HG02885 (cell line): Measurements from ENCODE around the gene RGS14.
"Not testable (repeated sequence)": the region's sequence is repeated elsewhere in the genome, so short reads cannot be mapped to it uniquely, and the experiment has no call there.

ENCODE experiments used
- ATAC-seq: cut with Tn5 transposase; IDR thresholded peaks from one replicate; pipeline ENCODE4 v1.9.1; 2021; ENCODE audit warnings: mild to moderate bottlenecking; ENCODE audit not compliant: unreplicated experiment, poor library complexity

Gene RGS14

DNA sequence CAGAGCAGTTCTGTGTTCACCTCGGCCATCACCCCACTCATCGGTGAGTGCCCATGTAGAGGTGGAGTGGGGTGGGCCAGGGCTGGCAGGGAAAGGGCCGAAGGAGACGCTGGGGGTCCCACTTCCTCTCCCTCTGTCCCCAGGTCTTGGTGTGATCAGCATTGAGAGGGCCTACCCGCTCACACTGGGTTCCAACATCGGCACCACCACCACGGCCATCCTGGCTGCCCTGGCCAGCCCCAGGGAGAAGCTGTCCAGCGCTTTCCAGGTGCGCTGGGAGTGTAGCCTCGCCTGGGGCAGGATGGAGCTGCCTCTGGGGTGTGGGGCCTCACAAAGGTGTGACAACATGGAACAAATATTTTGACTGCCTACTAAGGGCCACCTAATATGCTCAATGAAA is 39.1 kb downstream of the RGS14 start:
- ATAC-seq = no peak

DNA sequence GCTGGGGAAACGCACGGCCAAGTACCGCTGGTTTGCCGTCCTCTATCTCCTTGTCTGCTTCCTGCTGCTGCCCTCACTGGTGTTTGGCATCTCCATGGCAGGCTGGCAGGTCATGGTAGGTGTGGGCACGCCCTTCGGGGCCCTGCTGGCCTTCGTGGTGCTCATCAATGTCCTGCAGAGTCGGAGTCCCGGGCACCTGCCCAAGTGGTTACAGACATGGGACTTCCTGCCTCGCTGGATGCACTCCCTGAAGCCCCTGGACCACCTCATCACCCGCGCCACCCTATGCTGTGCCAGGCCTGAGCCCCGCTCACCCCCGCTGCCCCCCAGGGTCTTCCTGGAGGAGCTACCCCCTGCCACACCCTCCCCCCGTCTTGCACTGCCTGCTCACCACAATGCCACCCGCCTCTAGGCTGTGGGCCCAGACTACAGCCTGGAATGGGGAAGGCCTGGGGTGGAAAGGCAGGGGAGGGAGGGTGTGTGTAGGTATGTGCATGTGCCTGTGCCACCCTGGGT is 40.2 kb downstream of the RGS14 start:
- ATAC-seq = no peak

DNA sequence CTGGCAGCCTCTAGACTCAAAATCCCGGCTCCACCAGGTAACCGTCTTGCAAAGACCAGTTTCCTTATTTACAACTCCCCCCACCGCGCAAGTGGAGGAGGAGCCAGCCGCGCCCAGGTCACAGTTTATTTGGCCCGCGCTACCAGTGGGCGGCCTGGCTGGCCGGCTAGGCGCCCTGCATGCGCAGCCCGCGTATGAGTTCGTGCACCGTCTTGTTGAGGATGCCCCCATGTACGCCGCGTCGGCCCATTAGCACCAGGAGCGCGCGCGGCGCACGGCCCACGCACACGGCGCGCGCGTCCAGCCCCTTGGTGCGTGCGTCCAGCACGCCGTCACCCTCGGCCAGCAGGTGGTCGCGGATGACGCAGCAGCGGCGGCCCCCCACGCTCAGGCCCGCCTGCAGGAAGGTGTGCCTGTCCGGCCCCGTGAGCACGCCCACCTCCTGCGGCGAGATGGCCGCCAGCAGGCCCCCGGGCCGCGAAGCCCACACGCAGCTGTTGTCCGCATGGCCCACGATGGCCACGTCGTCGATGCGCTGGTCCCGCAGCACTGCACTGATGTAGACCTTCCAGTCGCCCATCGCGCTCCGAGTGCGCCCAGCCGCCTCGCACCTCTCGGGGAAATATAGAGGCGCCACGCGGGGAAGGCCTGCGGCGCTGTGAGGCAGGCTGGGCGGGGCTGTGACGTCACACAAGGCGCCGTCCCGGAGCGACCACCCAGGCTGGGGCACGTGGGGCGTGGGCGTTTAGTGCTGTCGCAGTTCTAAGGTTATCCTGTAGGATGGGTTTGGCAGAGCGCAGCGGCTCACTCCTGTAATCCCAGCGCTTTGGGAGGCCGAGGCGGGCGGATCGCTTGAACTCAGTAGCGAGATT is 42.5 kb downstream of the RGS14 start, which contains the start of gene PFN3:
Gene PFN3, minus strand, starts transcription at position 665 of the 872 bp plus-strand sequence. Its CDS starts 85 bp downstream, at position 580.
- ATAC-seq = no peak

DNA sequence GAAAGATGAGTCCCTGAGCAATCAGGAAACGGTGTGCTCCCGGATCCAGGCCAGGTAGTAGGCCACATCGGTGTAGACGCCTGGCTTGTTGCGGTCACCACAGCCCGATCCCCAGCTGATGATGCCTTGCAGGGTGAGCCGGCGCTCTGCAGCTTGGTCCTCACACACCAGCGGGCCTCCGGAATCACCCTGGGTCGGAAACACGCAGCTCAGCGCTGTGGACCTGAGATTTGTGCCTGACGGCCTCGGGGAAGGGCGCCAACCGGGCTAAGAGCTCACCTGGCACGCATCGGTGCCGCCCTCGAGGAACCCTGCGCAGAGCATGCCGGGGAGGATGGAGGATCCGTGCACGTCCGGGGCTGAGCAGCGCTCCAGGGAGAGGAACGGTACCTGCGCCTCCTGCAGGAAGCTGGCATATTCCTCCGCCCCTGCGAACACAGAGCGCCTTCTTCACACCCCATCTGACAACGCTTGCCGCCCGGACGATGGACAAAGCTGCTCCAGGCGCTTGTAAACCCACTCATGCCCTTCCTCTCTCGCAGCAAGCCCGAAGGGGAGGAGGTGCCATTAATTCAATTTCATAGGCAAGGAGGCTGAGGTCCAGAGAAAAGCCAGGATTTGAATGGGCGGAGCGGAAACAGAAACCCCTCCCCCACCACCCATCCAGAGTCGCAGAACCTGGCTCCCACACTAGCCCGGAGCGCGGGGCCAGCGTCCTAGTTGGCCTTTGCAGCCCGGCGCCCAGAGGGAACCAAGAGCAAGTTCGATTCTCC is 44.7 kb downstream of the RGS14 start:
- ATAC-seq = no peak

DNA sequence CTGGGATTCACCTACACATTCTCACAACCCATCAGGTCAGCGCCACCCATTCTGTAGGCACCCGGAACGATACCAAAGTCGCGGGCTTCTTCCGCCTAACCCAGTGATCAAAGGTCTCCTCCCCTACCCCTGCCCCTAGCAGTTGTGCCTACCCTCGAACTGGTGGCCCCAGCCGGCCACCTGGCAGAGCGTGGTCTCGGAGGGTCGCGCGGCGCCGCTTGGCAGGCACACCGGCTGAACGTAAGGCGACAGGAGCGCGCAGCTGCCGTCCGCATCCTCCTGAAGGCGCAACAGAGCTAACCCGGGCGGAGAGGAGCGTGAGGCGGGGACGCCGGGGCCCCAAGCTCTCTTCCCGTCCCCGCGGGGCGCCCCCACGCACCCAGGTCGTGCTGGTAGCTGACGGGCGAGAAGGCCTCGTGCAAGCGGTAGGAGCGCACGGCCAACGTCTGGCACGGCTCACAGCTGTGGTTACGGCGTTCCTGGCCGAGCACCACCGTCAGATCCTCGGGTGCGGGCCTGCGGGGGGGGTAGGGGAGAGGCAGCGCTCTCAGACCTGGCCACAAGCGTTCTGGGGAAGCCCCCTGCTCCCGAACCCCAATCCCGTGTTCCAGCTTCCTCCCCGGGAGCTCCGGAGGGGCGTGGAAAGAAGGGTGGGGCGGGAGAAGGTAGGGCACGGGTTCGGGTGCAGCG is 45.5 kb downstream of the RGS14 start:
- ATAC-seq = peak; percentile 21

DNA sequence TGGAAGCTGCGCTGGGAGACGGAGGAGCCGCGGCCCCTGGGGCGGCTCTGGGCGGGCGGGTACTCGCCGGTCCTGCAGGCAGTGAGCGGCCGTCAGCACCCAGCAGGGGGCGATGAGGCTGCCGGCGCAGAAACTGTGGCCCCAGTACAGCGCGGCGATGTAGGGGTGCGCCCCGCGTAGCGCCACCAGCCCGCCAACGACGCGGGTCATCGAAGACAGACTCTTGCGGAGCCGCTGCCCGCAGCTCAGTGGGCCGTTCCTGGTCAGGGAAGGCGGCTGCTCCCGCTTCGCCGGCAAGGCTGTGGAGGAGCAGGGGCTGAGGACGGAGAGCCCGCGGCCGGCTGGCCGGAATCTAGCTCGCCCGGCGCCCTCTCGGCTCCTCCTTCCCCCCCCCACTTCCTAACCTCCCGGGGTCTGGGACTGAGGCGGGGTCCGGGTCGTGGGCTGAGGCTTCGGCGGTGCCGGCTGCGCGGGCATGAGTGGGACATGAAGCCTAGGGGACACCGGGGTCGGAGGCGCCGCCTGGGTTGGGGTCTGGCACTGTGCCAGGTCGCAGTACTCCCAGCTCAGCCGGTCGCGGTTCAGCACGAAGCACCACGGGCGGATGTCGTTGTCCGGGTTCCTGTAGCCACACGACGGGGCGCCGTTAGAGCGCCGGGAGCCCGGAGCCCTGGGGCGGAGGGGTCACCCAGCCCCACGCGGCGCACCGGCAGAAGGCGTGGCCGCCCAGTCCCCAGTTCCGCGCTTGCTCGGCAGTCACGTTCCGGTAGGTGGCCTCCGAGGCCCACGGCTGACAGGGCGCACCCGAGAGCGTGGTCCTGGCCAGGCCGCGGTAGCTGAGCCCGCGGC is 46.3 kb downstream of the RGS14 start:
- peak; percentile 81 for ATAC-seq

DNA sequence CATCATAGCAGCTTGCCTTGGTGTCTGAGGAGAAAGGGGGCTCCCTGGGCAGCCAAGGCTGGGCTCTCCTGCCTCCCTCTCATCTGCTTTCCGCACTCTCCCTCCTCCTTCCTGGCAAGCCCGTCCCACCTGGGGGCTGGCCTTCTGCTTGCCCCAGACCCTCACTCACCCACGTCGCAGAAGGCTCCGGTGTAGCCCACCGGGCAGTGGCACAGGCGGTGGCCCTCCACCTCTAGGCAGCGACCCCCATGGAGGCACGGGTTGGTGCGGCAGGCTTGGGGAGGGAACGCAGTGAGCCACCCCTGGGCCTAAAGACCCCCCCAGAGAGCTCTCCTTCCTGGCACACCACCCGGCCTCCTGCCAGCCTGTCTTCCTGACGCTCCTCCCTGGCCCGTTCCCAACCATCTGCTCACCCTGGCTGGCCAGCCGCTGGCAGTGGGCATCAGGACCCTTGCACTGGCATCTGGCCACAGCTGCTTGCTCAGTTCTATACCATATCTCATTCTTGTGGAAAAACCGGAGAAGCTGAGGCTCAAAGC is 47.0 kb downstream of the RGS14 start:
- no peak for ATAC-seq

DNA sequence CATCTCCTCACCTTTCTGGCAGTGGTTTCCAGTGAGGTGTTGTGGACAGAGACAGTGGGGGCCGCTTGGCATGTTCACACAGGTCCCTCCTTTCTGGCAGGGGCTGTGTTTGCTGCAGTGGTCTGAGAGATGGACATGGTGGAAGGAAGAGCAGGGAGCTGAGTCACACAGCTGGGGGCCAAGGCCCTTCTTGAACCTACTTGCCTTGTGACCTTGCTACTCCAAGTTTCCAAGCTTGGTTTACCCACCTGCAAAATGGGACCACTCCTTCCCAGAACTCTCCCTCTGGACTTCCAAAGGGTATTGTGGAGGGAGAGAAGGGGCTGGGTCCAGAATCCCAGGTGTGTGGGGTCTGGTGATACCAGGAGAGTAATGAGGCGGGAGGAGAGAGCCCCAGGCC is 47.6 kb downstream of the RGS14 start:
- ATAC-seq = no peak

DNA sequence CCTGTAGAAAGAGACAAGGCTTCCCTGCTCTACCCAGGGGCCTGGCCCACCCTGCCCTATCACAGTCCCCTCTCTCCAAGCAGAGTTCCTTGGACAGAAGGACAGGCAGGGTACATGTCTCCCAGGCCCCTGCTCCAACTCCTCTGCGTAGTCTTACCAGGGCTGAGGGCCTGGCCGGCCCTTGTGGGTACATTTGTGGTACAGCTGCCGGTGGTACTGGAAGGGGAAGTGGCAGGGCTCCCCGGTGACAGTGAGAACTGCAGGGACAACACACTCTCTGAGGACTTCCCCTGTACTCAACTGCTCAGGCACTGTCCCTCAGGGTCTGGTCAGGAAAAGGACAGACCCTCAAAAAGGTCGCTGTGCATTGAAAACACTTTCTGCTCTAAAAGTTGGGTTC is 48.1 kb downstream of the RGS14 start:
- no peak for ATAC-seq

DNA sequence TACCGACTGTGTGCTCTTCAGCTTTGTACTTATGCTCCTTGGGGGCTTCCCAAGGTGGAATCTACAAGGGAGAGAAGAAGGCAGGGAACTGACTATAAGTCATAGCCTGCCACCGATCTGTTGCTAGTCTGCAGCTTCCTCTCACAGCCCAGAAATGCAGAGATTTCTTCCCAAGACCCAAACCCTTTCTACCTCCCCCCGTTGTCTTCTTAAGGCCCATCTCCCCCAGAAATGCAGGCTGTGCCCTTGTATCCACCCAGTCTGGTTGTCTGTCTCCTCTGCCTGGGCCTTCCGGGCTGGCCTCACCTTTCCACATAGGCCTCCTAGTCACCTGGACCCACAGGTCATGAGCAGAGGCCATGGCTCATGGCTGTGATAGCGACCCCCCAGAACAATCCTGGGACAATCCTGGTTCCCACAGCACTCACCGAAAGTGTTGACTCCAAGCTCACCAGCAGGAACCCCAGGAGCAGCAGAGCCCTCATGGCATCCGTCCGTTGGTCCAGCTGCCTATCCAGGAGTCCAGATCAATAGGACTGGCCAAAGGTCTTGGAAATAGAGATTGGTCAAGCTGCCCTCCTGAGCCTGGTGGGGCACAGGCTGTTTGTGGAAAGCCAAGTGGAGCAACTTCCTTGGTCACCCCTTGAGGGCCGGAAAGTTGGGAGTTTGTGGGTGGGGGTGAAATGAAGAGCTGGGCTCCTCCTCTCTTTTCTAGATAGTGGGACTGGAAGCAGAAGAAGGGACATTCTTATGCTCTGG is 51.5 kb downstream of the RGS14 start, which contains the start of gene F12:
Gene F12, minus strand, starts transcription at position 522 of the 759 bp plus-strand sequence. Its CDS starts 37 bp downstream, at position 485.
- ATAC-seq = no peak

DNA sequence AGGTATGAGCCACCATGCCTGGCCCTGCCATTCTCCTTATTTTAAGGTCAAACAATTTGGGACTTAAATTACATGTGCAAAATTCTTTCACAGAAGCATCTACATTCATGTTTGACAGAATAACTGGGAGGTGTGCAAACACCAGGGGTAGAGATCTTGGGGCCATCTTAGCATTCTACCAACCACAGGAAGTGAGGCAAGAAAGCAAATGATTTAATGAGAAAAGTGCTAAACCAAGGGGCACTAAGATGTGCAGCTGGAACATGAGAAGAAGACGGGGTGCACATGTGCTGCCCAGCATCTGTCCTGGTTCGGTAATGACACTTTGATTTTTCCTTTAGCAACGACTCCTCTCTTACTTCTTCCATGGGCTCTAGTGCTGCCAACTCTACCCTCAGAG is 52.9 kb downstream of the RGS14 start:
- no peak for ATAC-seq

DNA sequence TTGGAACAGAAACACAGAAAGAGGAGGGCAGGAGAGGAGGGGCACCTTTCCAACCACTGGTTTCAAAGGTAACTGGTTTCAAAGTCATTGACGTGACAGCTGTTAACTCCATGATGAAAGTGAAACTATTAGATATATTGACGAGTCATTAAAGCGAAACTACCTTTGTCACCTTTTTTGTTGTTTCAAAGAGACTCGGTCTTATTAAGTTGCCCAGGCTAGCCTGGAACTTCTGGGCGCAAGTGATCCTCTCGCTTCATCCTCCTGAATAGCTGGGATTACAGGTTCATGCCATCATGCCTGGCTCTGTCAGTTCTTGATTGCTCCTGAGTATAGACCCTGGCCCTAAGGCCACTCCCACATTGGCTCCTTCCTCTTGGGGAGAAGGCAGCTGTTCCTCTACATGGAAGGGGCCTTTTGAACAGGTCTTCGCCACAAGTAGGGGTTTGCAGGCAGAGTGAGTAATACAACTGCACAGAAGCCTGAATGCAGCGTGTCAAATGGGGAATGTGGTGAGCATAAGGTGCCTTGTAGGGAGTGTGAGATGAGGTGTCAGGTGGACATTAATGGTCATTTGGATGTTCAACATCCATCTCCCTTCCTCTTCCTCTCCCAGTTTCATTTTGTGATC is 55.0 kb downstream of the RGS14 start:
- ATAC-seq = no peak

DNA sequence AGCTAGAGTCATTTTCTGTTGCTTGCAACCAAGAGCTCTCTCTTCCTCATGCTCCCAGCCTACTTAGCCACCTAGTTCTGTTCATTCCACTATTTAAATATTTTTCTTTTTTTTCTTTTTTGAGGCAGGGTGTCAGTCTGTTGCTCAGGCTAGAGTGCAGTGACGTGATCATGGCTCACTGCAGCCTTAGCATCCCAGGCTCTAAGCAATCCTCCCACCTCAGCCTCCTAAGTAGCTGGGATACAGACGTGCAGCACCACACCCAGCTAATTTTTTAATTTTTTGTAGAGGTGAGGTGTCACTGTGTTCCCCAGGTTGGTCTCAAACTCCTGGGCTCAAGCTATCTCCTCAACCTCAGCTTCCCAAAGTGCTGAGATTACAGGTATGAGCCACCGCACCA is 56.8 kb downstream of the RGS14 start:
- ATAC-seq = no peak

DNA sequence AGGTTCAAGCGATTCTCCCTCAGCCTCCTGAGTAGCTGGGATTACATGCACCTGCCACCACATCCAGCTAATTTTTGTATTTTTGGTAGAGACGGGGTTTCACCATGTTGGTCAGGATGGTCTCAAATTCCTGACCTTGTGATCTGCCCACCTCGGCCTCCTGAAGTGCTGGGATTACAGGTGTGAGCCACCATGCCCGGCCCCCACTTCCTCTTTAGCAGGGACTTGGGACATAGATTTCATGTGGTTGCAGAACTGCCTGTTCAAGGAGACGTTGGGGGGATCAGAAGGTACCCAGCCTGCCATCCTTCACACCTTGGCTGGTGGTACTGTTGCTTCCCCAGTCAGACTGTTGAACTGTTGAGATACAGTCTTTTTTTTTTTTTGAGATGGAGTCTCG is 59.4 kb downstream of the RGS14 start:
- not testable (repeated sequence) for ATAC-seq

DNA sequence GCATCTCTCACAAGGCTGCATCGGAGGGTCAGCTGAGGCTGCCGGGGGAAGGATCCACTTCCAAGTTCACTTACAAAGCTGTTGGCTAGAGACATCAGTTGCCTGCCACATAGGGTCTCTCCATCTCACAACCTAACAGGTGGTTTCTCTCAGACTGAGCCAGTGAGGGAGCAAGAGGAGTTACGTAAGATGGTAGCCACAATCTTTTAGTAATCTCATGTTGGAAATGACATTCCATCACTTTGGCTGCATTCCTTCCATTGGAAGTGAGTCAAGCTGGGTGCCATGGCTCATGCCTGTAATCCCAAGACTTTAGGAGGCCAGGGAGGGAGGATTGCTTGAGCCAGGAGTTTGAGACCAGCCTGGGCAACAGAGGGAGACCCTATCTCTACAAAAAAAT is 61.3 kb downstream of the RGS14 start:
- no peak for ATAC-seq

DNA sequence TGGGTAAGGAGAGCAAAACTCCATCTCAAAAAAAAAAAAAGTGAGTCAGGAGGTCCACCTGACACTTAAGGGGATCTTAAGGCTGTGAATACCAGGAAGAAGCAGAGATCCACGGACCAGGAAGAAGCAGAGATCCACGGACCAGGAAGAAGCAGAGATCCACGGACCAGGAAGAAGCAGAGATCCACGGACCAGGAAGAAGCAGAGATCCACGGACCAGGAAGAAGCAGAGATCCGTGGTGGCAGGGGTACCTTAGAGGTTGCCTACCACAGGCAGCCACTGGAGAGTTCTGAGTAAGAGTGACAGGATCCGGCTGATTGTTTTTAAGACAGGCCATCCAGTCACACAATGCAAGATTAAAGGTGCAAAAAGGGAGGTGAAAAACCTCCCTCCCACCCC is 62.7 kb downstream of the RGS14 start:
- ATAC-seq = not testable (repeated sequence)

DNA sequence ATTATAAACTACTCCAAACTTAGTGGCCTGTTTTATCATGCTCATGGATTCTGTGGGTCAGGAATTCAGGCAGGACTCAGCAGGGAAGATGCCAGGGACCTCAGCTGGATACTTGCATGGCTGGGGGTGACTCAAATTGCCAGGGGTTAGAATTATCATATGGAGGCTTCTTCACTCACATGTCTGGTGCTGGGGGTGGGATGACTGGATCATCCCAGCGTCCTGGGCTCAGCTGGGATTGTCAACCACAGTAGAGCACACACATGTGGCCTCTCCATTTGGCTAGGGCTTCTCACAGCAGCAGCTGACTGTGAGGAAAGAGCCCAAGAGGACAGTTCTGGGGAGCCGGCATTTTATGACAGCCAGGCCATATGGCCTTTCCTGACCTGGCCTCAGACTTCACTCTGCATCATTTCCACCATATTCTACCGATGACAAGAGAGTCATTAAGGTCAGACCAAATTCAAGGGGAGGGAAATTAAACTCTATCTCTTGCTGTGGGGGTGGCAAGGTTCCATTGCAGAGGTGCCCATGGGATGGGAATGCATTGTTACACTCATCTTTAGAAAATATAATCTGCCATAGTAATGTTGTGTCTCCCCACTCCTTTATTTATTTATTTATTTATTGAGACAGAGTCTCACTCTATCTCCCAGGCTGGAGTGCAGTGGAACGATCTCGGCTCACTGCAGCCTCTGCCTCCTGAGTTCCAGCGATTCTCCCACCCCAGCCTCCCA is 63.5 kb downstream of the RGS14 start:
- no peak for ATAC-seq
